Measurements from ENCODE around the gene TM9SF4.

The TM9SF4 gene

GRCh38 chr20:32205843-32206759 is 96.6 kb downstream of the TM9SF4 start:
- TF ChIP-seq, protein P1, sequence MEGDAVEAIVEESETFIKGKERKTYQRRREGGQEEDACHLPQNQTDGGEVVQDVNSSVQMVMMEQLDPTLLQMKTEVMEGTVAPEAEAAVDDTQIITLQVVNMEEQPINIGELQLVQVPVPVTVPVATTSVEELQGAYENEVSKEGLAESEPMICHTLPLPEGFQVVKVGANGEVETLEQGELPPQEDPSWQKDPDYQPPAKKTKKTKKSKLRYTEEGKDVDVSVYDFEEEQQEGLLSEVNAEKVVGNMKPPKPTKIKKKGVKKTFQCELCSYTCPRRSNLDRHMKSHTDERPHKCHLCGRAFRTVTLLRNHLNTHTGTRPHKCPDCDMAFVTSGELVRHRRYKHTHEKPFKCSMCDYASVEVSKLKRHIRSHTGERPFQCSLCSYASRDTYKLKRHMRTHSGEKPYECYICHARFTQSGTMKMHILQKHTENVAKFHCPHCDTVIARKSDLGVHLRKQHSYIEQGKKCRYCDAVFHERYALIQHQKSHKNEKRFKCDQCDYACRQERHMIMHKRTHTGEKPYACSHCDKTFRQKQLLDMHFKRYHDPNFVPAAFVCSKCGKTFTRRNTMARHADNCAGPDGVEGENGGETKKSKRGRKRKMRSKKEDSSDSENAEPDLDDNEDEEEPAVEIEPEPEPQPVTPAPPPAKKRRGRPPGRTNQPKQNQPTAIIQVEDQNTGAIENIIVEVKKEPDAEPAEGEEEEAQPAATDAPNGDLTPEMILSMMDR (conservative IDR thresholded peaks at IDR 0.05; ENCODE audit: low read depth, low read length), result no peak
- H3K4me3 ChIP-seq (ENCODE audit: low read depth, low read length), result peak overlapping the region; percentile 95
- no peak for DNase-seq (ENCODE audit: low read depth)

DNA sequence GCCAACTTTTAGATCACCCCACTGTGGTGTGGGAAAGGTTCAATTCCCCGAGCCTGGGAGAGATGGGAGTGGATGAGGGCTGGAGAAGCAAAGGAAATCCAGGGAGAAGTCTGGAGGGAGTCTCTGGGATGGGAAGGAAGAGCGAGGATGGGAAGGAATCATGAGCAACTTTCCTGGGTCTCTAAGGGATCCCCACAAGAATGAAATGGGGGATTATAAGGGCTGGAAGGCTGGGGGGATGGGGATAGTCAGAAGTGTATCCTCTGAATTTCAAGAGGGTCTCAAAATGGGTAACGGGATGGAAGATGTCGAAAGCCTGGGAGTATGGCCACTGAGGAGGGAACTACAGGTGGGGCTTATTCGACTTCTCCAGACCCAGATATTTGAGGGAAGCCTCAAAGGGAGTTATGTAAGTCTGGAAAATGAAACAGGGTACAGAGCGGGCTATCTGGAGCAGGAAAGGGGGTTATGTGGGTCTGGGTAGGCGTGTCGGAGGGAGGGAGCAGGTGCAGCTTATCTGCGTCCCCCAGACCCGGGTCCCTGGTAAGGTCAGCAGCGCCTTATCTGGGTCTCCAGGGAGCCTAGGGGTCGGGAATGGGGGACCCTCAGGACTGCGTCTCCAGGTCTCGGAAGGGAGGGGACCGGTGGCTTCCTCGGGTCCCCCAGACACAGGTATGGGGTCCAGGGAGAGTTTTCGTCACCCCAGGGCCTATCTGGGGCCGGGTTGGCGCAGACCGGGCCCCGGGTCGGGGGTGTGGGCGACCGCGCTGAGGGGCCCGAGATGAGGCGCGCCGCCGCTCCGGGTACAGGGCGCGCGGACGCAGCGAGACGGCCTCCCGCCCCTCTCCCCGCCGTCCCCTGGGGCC is 97.5 kb downstream of the TM9SF4 start:
- TF ChIP-seq, protein P1 (conservative IDR thresholded peaks at IDR 0.05; ENCODE audit: low read depth, low read length), result no peak
- H3K4me3 ChIP-seq (ENCODE audit: low read depth, low read length), result peak overlapping the region; percentile 95
- DNase-seq (ENCODE audit: low read depth), result no peak

DNA sequence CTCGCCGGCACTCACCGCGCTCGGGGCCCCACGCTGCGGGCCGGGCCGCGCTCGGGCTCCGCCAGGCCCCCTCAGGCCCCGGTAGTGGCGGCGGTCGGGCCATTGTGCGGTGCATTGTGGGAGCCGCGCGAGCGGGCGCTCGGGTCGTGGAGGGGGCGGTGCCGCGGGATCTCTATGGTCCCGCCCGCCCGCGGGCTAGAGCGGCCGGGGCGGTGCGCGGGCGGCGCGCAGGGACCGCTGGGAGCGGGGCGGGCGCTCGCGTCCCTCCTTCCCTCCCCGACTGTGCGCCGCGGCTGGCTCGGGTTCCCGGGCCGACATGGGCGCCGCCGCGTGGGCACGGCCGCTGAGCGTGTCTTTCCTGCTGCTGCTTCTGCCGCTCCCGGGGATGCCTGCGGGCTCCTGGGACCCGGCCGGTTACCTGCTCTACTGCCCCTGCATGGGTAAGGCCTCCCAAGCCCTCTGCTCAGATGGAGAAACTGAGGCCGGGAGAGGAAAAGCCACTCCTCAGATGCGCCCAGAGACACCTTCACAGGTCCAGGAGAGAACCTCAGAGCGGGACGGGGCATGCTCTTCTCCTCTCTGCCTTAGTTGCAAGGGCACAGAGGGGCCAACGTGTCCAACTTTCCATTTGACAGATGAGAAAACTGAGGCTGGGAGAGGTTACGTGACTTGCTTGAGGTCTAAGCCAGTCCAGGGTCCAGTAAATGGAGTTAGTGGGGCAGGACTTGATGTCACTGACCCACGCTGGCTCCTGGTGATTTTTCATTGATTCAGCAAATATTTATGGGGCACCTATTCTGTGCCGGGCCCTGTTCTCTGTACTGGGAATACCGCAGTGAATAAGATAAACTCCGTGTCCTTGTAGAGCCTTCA is 98.3 kb downstream of the TM9SF4 start, which contains the start of the genes PLAGL2 and POFUT1:
PLAGL2 (minus strand) TSS at position 118 of the 873 bp plus-strand sequence. CDS start 5,565 bp downstream, outside the sequence.
POFUT1 (plus strand) TSS at position 255 of the 873 bp plus-strand sequence; CDS start at position 317, 62 bp downstream.
- H3K4me3 ChIP-seq (ENCODE audit: low read depth, low read length), result peak within 1 kb of the TSS; percentile 95
- TF ChIP-seq, protein P1 (conservative IDR thresholded peaks at IDR 0.05; ENCODE audit: low read depth, low read length), result peak; percentile 17
- DNase-seq (ENCODE audit: low read depth), result peak; percentile 87

GRCh38 chr20:32208499-32209154 is 99.1 kb downstream of the TM9SF4 start:
- peak overlapping the region; percentile 95 for H3K4me3 ChIP-seq (ENCODE audit: low read depth, low read length)
- no peak for DNase-seq (ENCODE audit: low read depth)
- TF ChIP-seq, protein P1 (conservative IDR thresholded peaks at IDR 0.05; ENCODE audit: low read depth, low read length), result no peak

DNA sequence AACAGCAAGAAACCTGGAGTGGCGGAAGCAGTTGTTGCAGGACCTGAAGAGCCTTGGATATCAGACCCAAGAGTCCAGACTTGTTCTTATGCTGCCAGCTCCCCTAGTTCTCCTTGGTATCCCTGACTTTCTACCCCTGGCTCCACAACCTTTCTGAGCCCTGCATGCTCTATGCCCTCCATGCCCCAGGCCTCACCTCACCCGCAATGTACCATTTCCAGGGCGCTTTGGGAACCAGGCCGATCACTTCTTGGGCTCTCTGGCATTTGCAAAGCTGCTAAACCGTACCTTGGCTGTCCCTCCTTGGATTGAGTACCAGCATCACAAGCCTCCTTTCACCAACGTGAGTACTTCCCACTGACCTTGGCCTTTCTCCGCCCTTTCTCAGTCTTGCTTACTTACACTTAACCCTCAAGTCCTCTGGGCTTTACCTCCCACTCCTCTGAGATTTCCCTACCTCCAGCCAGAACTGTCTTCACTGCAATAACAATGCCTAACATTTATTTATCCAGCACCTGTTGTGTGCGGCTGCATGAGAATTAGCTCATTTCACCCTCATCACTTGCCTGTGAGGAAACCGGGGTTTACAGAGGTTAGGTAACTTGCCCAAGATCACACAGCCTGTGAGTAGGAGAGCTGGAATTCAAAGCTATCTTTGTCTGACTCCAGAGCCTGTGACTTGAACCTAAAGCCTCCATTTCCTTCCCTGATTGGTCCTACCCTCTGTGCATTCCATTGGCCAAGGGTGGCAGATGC is 100.5 kb downstream of the TM9SF4 start:
- TF ChIP-seq, protein P1 (conservative IDR thresholded peaks at IDR 0.05; ENCODE audit: low read depth, low read length), result no peak
- peak; percentile 26 for DNase-seq (ENCODE audit: low read depth)
- no peak overlapping the region for H3K4me3 ChIP-seq (ENCODE audit: low read depth, low read length)

Measured in choroid plexus epithelial cell (primary cell).